Activated naive CD4-positive, alpha-beta T cell treated with anti-CD3 and anti-CD28 coated beads for 36 hours (primary cell): Measurements from ENCODE around the gene KRTAP9-4. TPM values are rescaled to one million over a fixed set of nuclear protein-coding genes. Genes with fewer than 3 reads are reported as not detected.
A peak's percentile ranks its signal among the peaks of the same experiment; 100 is the strongest.
"Not testable (repeated sequence)": the region's sequence is repeated elsewhere in the genome, so short reads cannot be mapped to it uniquely, and the experiment has no call there.

Experiments used
- CTCF ChIA-PET: fragments of 350-600 bp; sonication (Branson Sonifier 250); formaldehyde crosslinking; loops from one replicate; lab custom pipeline; 2021; ENCODE audit warnings: antibody characterized with exemption; lab: Charles Lee
- DNase-seq: peaks from one replicate; pipeline ENCODE4 v3.0.0-alpha.2; 2020
- H3K27ac Mint-ChIP-seq: one replicate; pipeline ENCODE4 v1.8.0; 2021; ENCODE audit warnings: mild to moderate bottlenecking, mixed read lengths
- H3K27me3 Mint-ChIP-seq: one replicate; pipeline ENCODE4 v1.8.0; 2021; ENCODE audit warnings: low read depth, mixed read lengths
- H3K36me3 Mint-ChIP-seq: one replicate; pipeline ENCODE4 v1.8.0; 2021; ENCODE audit warnings: low read depth, mixed read lengths
- H3K4me1 Mint-ChIP-seq: one replicate; pipeline ENCODE4 v1.8.0; 2021; ENCODE audit warnings: low read depth, mixed read lengths
- H3K4me3 Mint-ChIP-seq: one replicate; pipeline ENCODE4 v1.8.0; 2021; ENCODE audit warnings: mild to moderate bottlenecking, moderate library complexity, mixed read lengths
- H3K9me3 Mint-ChIP-seq: one replicate; pipeline ENCODE4 v1.8.0; 2021; ENCODE audit warnings: mixed read lengths
- intact Hi-C: fragments of 100-400 bp; cut with micrococcal nuclease; formaldehyde crosslinking; loops from one replicate; pipeline ENCODE4 v1.15.1; 2023
- total RNA-seq, 2 experiments: library from RNA; stranded (reverse); gene quantifications; one replicate each; pipeline ENCODE4 v1.2.3, GENCODE V29; 2021

The KRTAP9-4 gene
- total RNA-seq, 2 experiments from 2014 or later, result not detected

DNA sequence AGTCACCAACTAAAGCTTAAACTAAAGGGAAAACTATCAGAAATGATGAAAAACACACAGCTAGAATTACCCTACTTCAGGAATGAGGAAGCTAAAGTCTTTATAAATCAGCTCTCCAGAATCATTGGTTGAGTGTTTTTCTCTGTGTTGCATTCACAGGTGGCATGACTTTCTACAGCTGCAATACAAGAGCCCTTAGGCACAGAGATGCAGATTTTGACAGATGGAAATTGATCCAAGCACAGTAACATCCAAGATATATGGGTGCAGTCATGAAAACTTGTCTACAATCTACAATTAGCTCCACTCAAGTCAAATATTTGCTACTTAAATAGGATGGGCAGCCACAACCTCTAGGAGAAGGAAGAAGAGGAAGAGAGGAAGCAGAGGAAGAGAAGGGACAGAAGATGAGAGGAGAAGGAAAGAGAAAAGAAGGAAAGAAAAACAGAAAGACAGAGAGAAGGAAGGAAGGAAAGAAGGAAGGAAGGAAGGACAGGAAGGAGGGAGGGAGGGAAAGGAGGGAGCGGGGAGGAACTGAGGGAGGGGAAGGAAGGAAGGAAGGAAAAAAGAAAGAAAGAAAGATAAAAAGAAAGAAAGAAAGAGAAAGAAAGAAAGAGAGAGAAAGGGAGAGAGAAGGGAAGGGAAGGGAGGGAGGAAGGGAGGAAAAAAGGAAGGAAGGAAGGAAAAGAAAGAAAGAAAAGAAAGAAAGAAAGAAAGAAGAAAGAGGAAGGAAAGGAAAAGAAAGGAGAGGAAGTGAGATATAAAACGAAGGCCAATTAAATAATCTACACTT is 2.3 kb upstream of the KRTAP9-4 start:
- H3K4me1 Mint-ChIP-seq, H3K36me3 Mint-ChIP-seq, intact Hi-C loops, DNase-seq, H3K4me3 Mint-ChIP-seq, H3K27me3 Mint-ChIP-seq, H3K9me3 Mint-ChIP-seq, H3K27ac Mint-ChIP-seq: not testable (repeated sequence)
- CTCF ChIA-PET, result interaction anchor here (0.6 kb wide), 1 partner anchor 315 kb away, joined by 3 read pairs; no protein-coding TSS in a partner anchor

DNA sequence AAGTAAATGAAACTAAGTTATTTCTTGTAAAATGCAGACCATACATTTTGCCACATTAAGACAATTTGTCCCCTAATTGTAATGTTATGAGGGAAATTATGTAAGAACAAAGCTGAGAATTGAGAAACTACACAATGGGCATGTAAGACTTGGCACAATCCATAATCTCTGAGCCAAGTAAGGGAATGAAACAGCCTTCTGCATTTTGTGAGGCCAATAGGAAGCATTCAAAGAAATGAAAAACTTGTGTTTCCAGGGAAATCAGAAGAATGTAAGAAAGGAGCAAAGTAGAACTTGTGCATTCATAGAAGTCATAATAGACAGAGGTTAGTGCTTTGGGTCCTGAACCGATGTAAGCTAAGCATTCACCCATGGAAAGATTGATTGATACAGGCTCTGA is 1.8 kb downstream of the KRTAP9-4 start:
- H3K4me3 Mint-ChIP-seq, result no peak overlapping the region
- no peaks in the 10 kb centered on the region for H3K9me3 Mint-ChIP-seq
- H3K4me1 Mint-ChIP-seq, result no peaks in the 10 kb centered on the region
- no peaks in the 10 kb centered on the region for H3K36me3 Mint-ChIP-seq
- intact Hi-C loops, result no loop called here
- H3K27ac Mint-ChIP-seq, result no peak overlapping the region
- CTCF ChIA-PET, result no interaction called here
- no peak for DNase-seq
- peaks cover 3% of the 10 kb centered on the region for H3K27me3 Mint-ChIP-seq

DNA sequence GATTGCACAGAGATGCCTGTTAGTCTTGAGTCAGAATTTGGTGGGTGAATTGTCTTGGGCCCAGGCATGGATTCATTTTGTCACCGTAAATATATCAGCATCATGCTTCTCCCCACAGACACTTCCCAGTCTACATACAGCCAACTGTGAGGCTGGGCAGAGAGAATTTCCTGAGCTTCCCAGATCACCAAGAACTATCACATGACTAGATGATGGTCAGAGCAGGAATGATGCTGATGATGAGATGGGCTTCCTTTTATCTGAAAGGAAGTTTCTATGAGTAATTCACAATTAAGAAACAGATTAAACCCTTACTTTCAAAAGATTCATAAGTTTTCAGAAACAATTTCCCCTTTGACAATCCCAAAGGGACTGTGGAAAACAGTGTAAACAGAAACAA is 5.4 kb downstream of the KRTAP9-4 start:
- H3K27me3 Mint-ChIP-seq, result peaks cover 3% of the 10 kb centered on the region
- intact Hi-C loops, result no loop called here
- CTCF ChIA-PET, result no interaction called here

DNA sequence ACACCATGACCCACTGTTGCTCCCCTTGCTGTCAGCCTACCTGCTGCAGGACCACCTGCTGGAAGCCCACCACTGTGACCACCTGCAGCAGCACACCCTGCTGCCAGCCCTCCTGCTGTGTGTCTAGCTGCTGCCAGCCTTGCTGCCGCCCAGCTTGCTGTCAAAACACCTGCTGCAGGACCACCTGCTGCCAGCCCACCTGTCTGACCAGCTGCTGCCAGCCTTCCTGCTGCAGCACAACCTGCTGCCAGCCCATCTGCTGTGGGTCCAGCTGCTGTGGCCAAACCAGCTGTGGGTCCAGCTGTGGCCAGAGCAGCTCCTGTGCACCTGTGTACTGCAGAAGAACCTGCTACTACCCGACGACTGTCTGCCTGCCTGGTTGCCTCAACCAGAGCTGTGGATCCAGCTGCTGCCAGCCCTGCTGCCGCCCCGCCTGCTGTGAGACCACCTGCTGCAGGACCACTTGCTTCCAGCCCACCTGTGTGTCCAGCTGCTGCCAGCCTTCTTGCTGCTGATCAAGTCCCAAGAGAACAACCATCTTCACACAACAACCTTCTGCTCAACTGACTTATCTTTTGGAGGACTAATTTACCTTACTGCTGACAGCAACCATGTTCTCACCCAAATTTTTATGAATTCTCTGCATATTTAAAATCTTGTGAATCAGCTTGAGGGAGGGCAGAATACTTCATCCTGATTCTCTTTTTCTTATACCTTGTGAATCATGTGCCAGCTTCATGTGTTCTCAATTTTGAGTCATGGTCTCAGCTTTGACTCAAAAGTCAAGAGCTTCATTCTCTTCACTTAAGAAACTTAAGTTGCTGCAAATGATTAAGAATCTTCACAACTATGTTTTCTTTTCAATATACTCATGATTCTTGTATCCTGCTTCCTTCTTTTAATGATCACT is 6.1 kb downstream of the KRTAP9-4 start, which contains the start of gene KRTAP9-9:
TSS of gene KRTAP9-9 (plus strand) at position 4 of the 910 bp plus-strand sequence.
- CTCF ChIA-PET, H3K27me3 Mint-ChIP-seq, H3K4me1 Mint-ChIP-seq, intact Hi-C loops, DNase-seq, H3K27ac Mint-ChIP-seq, H3K36me3 Mint-ChIP-seq, H3K4me3 Mint-ChIP-seq, H3K9me3 Mint-ChIP-seq: not testable (repeated sequence)

More for the DNA sequence above, 5.4 kb downstream of the KRTAP9-4 start:
- H3K4me3 Mint-ChIP-seq, result no peak overlapping the region
- no peaks in the 10 kb centered on the region for H3K9me3 Mint-ChIP-seq
- DNase-seq, result no peak
- H3K4me1 Mint-ChIP-seq, result no peaks in the 10 kb centered on the region
- no peaks in the 10 kb centered on the region for H3K36me3 Mint-ChIP-seq
- H3K27ac Mint-ChIP-seq, result no peak overlapping the region

DNA sequence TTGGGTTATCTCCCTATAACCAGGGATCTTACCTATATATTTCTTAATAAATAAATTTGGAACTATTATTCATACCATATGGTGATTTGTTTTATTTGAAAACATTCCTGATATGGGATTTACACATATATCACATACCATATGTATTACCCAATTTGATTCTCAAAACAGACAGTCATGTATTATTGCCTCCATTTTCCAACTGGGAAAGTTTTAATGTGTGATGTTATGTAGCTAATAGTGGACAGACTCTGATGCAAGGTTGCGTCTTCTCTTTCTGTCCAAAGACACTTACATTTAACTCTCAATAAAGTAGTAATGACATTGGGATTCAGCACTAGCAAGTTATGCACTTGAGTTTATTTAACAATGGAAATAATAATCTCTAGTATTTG is 6.8 kb downstream of the KRTAP9-4 start:
- no peaks in the 10 kb centered on the region for H3K36me3 Mint-ChIP-seq
- H3K4me1 Mint-ChIP-seq, result no peaks in the 10 kb centered on the region
- no peaks in the 10 kb centered on the region for H3K9me3 Mint-ChIP-seq
- intact Hi-C loops, result no loop called here
- no peak overlapping the region for H3K27ac Mint-ChIP-seq
- no peak for DNase-seq
- no peak overlapping the region for H3K4me3 Mint-ChIP-seq
- peaks cover 3% of the 10 kb centered on the region for H3K27me3 Mint-ChIP-seq
- CTCF ChIA-PET, result interaction anchor here (0.6 kb wide), 1 partner anchor 623 kb away, joined by 4 read pairs; no protein-coding TSS in a partner anchor

DNA sequence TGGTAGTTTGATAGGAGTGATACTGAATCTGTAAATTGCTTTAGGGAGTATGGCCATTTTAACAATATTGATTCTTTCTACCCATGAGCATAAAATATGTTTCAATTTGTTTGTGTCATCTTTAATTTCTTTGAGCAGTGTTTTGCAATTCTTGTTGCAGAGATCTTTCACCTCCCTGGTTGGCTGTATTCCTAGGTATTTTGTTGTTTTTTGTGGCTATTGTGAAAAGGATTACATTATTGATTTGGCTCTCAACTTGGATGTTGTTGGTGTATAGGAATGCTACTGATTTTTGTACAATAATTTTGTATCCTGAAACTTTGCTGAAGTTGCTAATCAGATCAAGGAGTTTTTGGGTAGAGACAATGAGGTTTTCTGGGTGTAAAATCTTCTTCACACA is 8.9 kb downstream of the KRTAP9-4 start:
- no peaks in the 10 kb centered on the region for H3K9me3 Mint-ChIP-seq
- no peak overlapping the region for H3K4me3 Mint-ChIP-seq
- H3K36me3 Mint-ChIP-seq, result no peaks in the 10 kb centered on the region
- H3K4me1 Mint-ChIP-seq, result no peaks in the 10 kb centered on the region
- DNase-seq, result no peak
- no peak overlapping the region for H3K27ac Mint-ChIP-seq
- intact Hi-C loops, result no loop called here
- no peaks in the 10 kb centered on the region for H3K27me3 Mint-ChIP-seq
- CTCF ChIA-PET, result no interaction called here

DNA sequence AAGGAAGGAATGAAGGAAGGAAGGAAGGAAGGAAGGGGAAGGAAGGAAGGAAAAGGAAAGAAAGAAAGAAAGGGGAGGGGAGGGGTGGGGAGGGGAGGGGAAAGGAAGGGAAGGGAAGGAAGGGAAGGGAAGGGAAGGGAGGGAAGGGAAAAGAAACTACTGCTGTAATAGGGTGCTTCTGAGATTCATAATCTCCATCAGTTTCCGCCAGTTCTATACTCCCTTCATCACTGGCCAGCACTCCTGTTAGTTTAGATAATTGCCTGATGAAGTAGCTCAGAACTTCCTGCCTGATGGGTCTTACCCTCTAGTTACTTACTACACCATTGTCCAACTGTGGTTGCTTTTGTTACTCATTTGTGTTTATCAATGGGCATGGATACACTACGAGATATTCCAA is 13.7 kb downstream of the KRTAP9-4 start:
- no peak overlapping the region for H3K4me3 Mint-ChIP-seq
- no peaks in the 10 kb centered on the region for H3K36me3 Mint-ChIP-seq
- H3K27ac Mint-ChIP-seq, result no peak overlapping the region
- H3K9me3 Mint-ChIP-seq, result no peaks in the 10 kb centered on the region
- H3K4me1 Mint-ChIP-seq, result no peaks in the 10 kb centered on the region
- H3K27me3 Mint-ChIP-seq, result no peaks in the 10 kb centered on the region
- CTCF ChIA-PET, result no interaction called here
- intact Hi-C loops, result no loop called here
- DNase-seq, result no peak

DNA sequence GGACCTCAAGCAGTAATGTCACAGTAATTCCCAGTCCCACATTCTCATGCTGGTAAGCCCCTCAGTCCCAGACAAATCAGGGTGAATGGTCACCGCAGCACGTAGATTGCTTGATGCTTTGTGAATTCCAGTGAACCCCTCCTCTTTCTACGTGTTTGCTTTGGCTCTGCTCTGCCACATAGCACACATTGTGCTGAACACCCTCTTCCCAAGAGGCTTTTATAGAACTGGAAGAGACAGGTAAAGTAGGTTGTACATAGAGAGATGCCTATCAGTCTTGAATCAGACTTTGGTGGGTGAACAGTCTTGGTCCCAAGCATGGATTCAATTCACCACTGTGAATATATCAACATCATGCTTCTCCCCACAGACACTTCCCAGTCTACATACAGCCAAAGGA is 15.1 kb downstream of the KRTAP9-4 start:
- H3K4me3 Mint-ChIP-seq, result no peak overlapping the region
- no peak for DNase-seq
- H3K27me3 Mint-ChIP-seq, result no peaks in the 10 kb centered on the region
- intact Hi-C loops, result loop anchor here (1.0 kb wide), 1 partner anchor 12 kb away; no protein-coding TSS in a partner anchor
- H3K27ac Mint-ChIP-seq, result no peak overlapping the region
- no peaks in the 10 kb centered on the region for H3K36me3 Mint-ChIP-seq
- H3K4me1 Mint-ChIP-seq, result no peaks in the 10 kb centered on the region
- CTCF ChIA-PET, result no interaction called here
- no peaks in the 10 kb centered on the region for H3K9me3 Mint-ChIP-seq

DNA sequence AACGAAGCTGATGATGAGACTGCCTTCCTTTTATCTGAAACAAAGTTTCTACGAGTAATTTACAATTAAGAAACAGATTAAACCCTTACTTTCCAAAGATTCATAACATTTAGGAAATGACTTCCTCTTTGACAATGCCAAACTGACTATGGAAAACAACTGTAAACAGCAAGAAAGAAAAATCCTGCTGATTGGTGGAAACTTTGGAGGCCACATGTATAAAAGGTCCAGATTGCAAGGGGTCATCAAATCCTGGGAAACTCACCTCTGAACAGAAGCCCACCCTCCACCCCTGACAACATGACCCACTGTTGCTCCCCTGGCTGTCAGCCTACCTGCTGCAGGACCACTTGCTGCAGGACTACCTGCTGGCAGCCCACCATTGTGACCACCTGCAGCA is 15.6 kb downstream of the KRTAP9-4 start, which contains the start of gene KRTAP9-6:
TSS of gene KRTAP9-6 (plus strand) at position 301 of the 400 bp plus-strand sequence. CDS start at position 301, 0 bp downstream.
- Mint-ChIP-seq H3K36me3 (no peaks in the 10 kb centered on the region), H3K4me3 (no peak within 1 kb of the TSS), H3K9me3 (no peaks in the 10 kb centered on the region), H3K27me3 (no peaks in the 10 kb centered on the region), H3K27ac (no peak within 1 kb of the TSS), H3K4me1 (no peaks in the 10 kb centered on the region)
- intact Hi-C loops, result no loop called here
- CTCF ChIA-PET, result no interaction called here
- DNase-seq, result no peak

DNA sequence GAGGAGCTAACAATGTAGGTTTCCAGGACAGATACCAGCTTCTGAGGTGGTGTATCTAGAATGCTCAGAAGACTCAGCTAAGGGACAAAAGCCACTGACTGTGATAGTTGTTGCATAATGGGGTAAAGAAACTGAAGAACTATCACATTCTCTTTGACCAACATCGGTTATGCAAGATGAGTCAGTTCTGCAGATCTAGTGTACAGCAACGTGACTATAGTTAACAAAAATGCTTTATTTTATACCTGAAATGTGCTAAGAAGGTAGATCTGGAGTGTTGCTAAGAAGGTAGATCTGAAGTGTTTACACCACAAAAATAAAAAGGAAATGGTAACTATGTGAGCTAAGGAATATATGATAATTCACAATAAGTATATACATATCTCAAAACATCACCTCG is 18.2 kb downstream of the KRTAP9-4 start:
- no peaks in the 10 kb centered on the region for H3K27me3 Mint-ChIP-seq
- H3K36me3 Mint-ChIP-seq, result no peaks in the 10 kb centered on the region
- no peak for DNase-seq
- intact Hi-C loops, result no loop called here
- no peak overlapping the region for H3K27ac Mint-ChIP-seq
- CTCF ChIA-PET, result interaction anchor here (0.6 to 0.7 kb wide), 2 partner anchors 253 to 291 kb away, joined by 3 to 4 read pairs; no protein-coding TSS in a partner anchor
- H3K4me1 Mint-ChIP-seq, result peaks cover 5% of the 10 kb centered on the region
- no peaks in the 10 kb centered on the region for H3K9me3 Mint-ChIP-seq
- no peak overlapping the region for H3K4me3 Mint-ChIP-seq

DNA sequence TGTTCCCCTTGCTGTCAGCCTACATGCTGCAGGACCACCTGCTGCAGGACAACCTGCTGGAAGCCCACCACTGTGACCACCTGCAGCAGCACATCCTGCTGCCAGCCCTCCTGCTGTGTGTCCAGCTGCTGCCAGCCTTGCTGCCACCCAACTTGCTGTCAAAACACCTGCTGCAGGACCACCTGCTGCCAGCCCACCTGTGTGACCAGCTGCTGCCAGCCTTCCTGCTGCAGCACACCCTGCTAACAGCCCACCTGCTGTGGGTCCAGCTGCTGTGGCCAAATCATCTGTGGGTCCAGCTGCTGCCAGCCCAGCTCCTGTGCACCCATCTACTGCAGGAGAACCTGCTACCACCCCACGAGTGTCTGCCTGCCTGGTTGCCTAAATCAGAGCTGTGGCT is 21.8 kb downstream of the KRTAP9-4 start:
- intact Hi-C loops, H3K4me3 Mint-ChIP-seq, H3K36me3 Mint-ChIP-seq, H3K9me3 Mint-ChIP-seq, H3K27ac Mint-ChIP-seq, H3K4me1 Mint-ChIP-seq, H3K27me3 Mint-ChIP-seq, DNase-seq, CTCF ChIA-PET: not testable (repeated sequence)

DNA sequence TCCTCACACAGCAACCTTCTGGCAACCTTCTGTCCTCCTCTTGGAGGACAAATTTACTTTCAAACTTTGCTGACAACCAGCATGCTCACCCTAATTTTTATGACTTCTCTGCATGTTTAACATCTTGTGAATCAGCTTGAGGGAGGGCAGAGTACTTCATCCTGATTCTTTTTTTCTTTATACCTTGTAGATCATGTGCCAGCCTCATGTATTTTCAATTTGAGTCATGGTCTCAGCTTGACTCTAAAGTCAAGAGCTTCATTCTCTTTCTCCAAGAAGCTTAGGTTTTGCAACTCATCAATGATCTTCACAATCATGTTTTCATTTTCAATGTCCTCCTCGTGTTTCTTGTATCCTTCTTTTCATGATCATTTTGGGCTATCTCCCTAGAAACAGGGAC is 22.4 kb downstream of the KRTAP9-4 start:
- H3K9me3 Mint-ChIP-seq, result no peaks in the 10 kb centered on the region
- no peaks in the 10 kb centered on the region for H3K27me3 Mint-ChIP-seq
- intact Hi-C loops, result no loop called here
- peak overlapping the region; percentile 36 for H3K27ac Mint-ChIP-seq
- H3K4me3 Mint-ChIP-seq, result no peak overlapping the region
- H3K36me3 Mint-ChIP-seq, result no peaks in the 10 kb centered on the region
- no peak for DNase-seq
- peaks cover 8% of the 10 kb centered on the region for H3K4me1 Mint-ChIP-seq
- CTCF ChIA-PET, result no interaction called here
